Glutamatergic neuron (in vitro differentiated cells): Measurements from ENCODE around the gene CABP4. TPM values are rescaled to one million over a fixed set of nuclear protein-coding genes. Genes with fewer than 3 reads are reported as not detected.

ENCODE experiments used
- DNase-seq: peaks from one replicate; pipeline ENCODE4 v3.0.0; 2022
- H3K27ac Mint-ChIP-seq: one replicate; pipeline ENCODE4 v1.8.0; 2020; ENCODE audit warnings: mild to moderate bottlenecking, mixed read lengths, inconsistent platforms; ENCODE audit not compliant: unreplicated experiment
- H3K27me3 Mint-ChIP-seq: one replicate; pipeline ENCODE4 v1.8.0; 2020; ENCODE audit warnings: mild to moderate bottlenecking, moderate library complexity, mixed read lengths, inconsistent platforms; ENCODE audit not compliant: unreplicated experiment
- H3K36me3 Mint-ChIP-seq: one replicate; pipeline ENCODE4 v1.8.0; 2020; ENCODE audit warnings: mild to moderate bottlenecking, mixed read lengths, inconsistent platforms; ENCODE audit not compliant: unreplicated experiment
- H3K4me1 Mint-ChIP-seq: one replicate; pipeline ENCODE4 v1.8.0; 2020; ENCODE audit warnings: mild to moderate bottlenecking, low read depth, mixed read lengths, inconsistent platforms; ENCODE audit not compliant: unreplicated experiment
- H3K4me3 Mint-ChIP-seq: one replicate; pipeline ENCODE4 v1.8.0; 2020; ENCODE audit warnings: mild to moderate bottlenecking, mixed read lengths, inconsistent platforms; ENCODE audit not compliant: unreplicated experiment
- H3K9me3 Mint-ChIP-seq: one replicate; pipeline ENCODE4 v1.8.0; 2020; ENCODE audit warnings: mild to moderate bottlenecking, moderate library complexity, mixed read lengths, inconsistent platforms; ENCODE audit not compliant: unreplicated experiment
- total RNA-seq: library from RNA; stranded (reverse); fragmentation: NEBNext Ultra II Directional; extraction: Animal tissue kit (Norgen Biotek cat#: 25700); gene quantifications from one replicate; pipeline ENCODE4 v1.2.1, GENCODE V29; 2021; ENCODE audit not compliant: unreplicated experiment
- TF ChIP-seq, protein P1 (sequence below): fragments of 200-600 bp; sonication (generic); IDR thresholded peaks from one replicate; pipeline ENCODE4 v1.5.0; 2021; ENCODE audit not compliant: partially characterized antibody, unreplicated experiment

CABP4 gene
- total RNA-seq, 1 donor from 2014 or later, result not detected

DNA sequence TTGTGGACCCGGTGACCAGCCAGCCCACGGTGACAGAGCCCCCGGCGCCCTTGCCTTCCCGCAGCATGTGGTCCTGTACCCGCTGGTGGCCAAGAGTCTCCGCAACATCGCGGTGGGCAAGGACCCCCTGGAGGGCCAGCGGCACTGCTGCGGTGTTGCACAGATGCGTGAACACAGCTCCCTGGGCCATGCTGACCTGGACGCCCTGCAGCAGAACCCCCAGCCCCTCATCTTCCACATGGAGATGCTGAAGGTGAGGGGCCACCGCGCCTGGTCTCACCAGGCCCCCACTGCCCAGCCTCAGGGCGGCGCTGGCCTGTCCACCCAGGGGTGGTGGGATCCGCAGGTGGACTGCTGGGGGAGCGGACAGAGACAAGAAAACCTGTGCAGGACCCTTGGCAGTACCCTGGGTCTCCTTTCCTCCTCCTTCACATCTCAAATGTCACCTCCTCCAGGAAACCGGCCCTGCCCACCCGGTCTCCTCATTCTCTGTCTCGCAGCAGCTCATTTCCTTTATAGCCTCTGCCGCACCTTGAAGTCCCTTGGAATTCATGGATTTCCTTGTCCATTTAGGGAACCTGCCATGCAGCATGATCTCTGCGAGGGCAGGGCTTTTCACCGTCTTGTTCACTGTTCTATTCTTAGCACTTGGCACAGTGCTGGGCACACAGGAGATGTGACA lies 34.2 kb downstream of the CABP4 start:
- no peaks in the 10 kb centered on the region for H3K36me3 Mint-ChIP-seq
- peaks cover 4% of the 10 kb centered on the region for H3K27me3 Mint-ChIP-seq
- TF ChIP-seq, protein P1, sequence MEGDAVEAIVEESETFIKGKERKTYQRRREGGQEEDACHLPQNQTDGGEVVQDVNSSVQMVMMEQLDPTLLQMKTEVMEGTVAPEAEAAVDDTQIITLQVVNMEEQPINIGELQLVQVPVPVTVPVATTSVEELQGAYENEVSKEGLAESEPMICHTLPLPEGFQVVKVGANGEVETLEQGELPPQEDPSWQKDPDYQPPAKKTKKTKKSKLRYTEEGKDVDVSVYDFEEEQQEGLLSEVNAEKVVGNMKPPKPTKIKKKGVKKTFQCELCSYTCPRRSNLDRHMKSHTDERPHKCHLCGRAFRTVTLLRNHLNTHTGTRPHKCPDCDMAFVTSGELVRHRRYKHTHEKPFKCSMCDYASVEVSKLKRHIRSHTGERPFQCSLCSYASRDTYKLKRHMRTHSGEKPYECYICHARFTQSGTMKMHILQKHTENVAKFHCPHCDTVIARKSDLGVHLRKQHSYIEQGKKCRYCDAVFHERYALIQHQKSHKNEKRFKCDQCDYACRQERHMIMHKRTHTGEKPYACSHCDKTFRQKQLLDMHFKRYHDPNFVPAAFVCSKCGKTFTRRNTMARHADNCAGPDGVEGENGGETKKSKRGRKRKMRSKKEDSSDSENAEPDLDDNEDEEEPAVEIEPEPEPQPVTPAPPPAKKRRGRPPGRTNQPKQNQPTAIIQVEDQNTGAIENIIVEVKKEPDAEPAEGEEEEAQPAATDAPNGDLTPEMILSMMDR, result no peak
- no peak overlapping the region for H3K27ac Mint-ChIP-seq
- no peaks in the 10 kb centered on the region for H3K4me1 Mint-ChIP-seq
- no peak overlapping the region for H3K4me3 Mint-ChIP-seq
- H3K9me3 Mint-ChIP-seq, result peaks cover 4% of the 10 kb centered on the region
- no peak for DNase-seq

GRCh38 chr11:67489885-67490726 lies 35.0 kb downstream of the CABP4 start:
- H3K27me3 Mint-ChIP-seq, result peaks cover 4% of the 10 kb centered on the region
- H3K9me3 Mint-ChIP-seq, result peaks cover 2% of the 10 kb centered on the region
- H3K36me3 Mint-ChIP-seq, result no peaks in the 10 kb centered on the region
- TF ChIP-seq, protein P1, result no peak
- H3K4me3 Mint-ChIP-seq, result no peak overlapping the region
- no peaks in the 10 kb centered on the region for H3K4me1 Mint-ChIP-seq
- no peak overlapping the region for H3K27ac Mint-ChIP-seq
- DNase-seq, result no peak

GRCh38 chr11:67490727-67491065 lies 35.5 kb downstream of the CABP4 start:
- no peak for DNase-seq
- H3K27ac Mint-ChIP-seq, result no peak overlapping the region
- no peaks in the 10 kb centered on the region for H3K36me3 Mint-ChIP-seq
- TF ChIP-seq, protein P1, result no peak
- H3K4me3 Mint-ChIP-seq, result no peak overlapping the region
- no peaks in the 10 kb centered on the region for H3K4me1 Mint-ChIP-seq
- H3K27me3 Mint-ChIP-seq, result peaks cover 2% of the 10 kb centered on the region
- H3K9me3 Mint-ChIP-seq, result no peaks in the 10 kb centered on the region

DNA sequence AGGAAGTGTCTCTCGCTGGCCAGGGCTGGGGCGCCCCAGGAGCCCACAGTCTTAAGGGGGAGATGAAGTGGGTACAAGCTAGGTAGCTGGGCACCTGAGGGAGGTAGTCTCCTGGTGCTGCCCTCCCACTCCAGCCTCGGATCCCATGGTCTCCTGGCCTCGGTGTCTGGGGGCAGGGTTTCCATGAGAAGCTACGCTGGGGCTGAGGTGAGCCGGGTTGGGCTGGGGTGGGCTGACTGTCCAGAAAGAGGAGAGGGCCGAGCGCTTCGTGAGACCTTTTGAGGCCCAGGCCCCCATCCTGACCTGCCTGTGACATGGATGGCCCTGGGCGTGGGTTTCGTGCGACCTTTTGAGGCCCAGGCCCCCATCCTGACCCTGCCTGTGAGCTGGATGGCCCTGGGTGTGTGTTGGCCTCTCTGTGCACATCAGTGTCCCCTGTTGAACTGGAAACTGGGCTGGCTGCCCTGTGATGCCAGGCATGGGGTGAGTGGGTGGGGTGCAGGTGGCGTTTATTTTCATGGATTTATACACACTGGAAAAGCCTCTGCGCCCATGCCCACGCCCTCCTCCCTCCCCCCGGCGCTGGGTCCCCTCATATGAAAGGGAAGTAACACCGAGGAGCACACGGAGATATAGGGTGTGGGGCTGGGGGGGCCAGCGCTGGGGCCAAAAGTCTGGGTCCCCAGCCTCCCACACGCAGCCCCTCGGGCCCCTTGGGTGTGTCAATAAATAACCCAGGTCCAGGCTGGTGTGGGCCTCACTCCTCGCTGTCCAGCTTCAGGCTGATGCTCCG lies 36.3 kb downstream of the CABP4 start:
- H3K27ac Mint-ChIP-seq, result no peak overlapping the region

More for the DNA sequence above, 36.3 kb downstream of the CABP4 start:
- TF ChIP-seq, protein P1, result no peak
- no peaks in the 10 kb centered on the region for H3K9me3 Mint-ChIP-seq
- peaks cover 2% of the 10 kb centered on the region for H3K27me3 Mint-ChIP-seq
- H3K4me1 Mint-ChIP-seq, result no peaks in the 10 kb centered on the region
- no peak overlapping the region for H3K4me3 Mint-ChIP-seq
- DNase-seq, result no peak
- H3K36me3 Mint-ChIP-seq, result no peaks in the 10 kb centered on the region
